CD8-positive, alpha-beta memory T cell (primary cell): ENCODE data around the gene HP. TPM values are rescaled to one million over a fixed set of nuclear protein-coding genes. Genes with fewer than 3 reads are reported as not detected.
"Not testable (repeated sequence)": the region's sequence is repeated elsewhere in the genome, so short reads cannot be mapped to it uniquely, and the experiment has no call there.

Source experiments
- CTCF ChIA-PET: fragments of 350-600 bp; sonication (Branson Sonifier 250); formaldehyde crosslinking; loops from one replicate; lab custom pipeline; 2021; ENCODE audit warnings: antibody characterized with exemption; lab: Charles Lee
- POLR2A ChIA-PET: fragments of 350-600 bp; sonication (Branson Sonifier 250); formaldehyde crosslinking; loops from one replicate; lab custom pipeline; 2021; ENCODE audit warnings: antibody characterized with exemption; lab: Charles Lee
- DNase-seq, 5 donors: peaks; one replicate each; pipeline versions ENCODE4 v3.0.0 to v3.0.0-alpha.2; 2020 to 2022; ENCODE audit warnings: mixed read lengths in 1 of 5
- H3K27ac ChIP-seq: one replicate; pipeline ENCODE4 v1.7.0; 2013; ENCODE audit warnings: low read depth, mild to moderate bottlenecking, low read length, moderate library complexity
- H3K27me3 ChIP-seq: 2 replicates; pipeline ENCODE4 v1.7.0; 2013; ENCODE audit warnings: low read length, mild to moderate bottlenecking; ENCODE audit not compliant: insufficient read depth, poor library complexity, severe bottlenecking
- H3K36me3 ChIP-seq: 2 replicates; pipeline ENCODE4 v1.7.0; 2013; ENCODE audit warnings: mild to moderate bottlenecking, low read length, moderate library complexity; ENCODE audit not compliant: insufficient read depth
- H3K4me1 ChIP-seq: 2 replicates; pipeline ENCODE4 v1.7.0; 2013; ENCODE audit warnings: mild to moderate bottlenecking, low read length, moderate library complexity; ENCODE audit not compliant: insufficient read depth
- H3K4me3 ChIP-seq: 2 replicates; pipeline ENCODE4 v1.7.0; 2013; ENCODE audit warnings: mild to moderate bottlenecking, low read length
- H3K9me3 ChIP-seq: 2 replicates; pipeline ENCODE4 v1.7.0; 2013; ENCODE audit warnings: mild to moderate bottlenecking, low read length
- H3K27ac Mint-ChIP-seq, 8 donors: one replicate each; pipeline ENCODE4 v1.8.0; 2020 to 2021; ENCODE audit warnings: mixed read lengths in 8 of 8, mild to moderate bottlenecking in 6 of 8, inconsistent platforms in 3 of 8, moderate library complexity in 3 of 8
- H3K27me3 Mint-ChIP-seq, 2 donors: one replicate each; pipeline ENCODE4 v1.8.0; 2020 to 2021; ENCODE audit warnings: mixed read lengths in 2 of 2, mild to moderate bottlenecking in 1 of 2, moderate library complexity in 1 of 2
- H3K36me3 Mint-ChIP-seq, 3 donors: one replicate each; pipeline ENCODE4 v1.8.0; 2020 to 2021; ENCODE audit warnings: mixed read lengths in 3 of 3, inconsistent platforms in 1 of 3, mild to moderate bottlenecking in 1 of 3
- H3K4me1 Mint-ChIP-seq, 3 donors: one replicate each; pipeline ENCODE4 v1.8.0; 2020 to 2021; ENCODE audit warnings: mixed read lengths in 3 of 3, inconsistent platforms in 1 of 3, mild to moderate bottlenecking in 1 of 3
- H3K4me3 Mint-ChIP-seq, 7 donors: one replicate each; pipeline ENCODE4 v1.8.0; 2020 to 2021; ENCODE audit warnings: mixed read lengths in 7 of 7, mild to moderate bottlenecking in 6 of 7, moderate library complexity in 4 of 7, inconsistent platforms in 2 of 7
- H3K9me3 Mint-ChIP-seq, 5 donors: one replicate each; pipeline ENCODE4 v1.8.0; 2020 to 2022; ENCODE audit warnings: mixed read lengths in 5 of 5, mild to moderate bottlenecking in 3 of 5, moderate library complexity in 2 of 5, inconsistent platforms in 1 of 5
- polyA plus RNA-seq: library from polyadenylated mRNA; unstranded; fragments of 300-500 nt; fragmentation: Illumina TruSeq; gene quantifications from one replicate; pipeline ENCODE4 v1.2.3, GENCODE V29; 2021
- total RNA-seq, 2 experiments: library from RNA; stranded (reverse); gene quantifications; one replicate each; pipeline ENCODE4 v1.2.3, GENCODE V29; 2021

HP gene
- total RNA-seq (not detected), polyA plus RNA-seq (not detected)

DNA sequence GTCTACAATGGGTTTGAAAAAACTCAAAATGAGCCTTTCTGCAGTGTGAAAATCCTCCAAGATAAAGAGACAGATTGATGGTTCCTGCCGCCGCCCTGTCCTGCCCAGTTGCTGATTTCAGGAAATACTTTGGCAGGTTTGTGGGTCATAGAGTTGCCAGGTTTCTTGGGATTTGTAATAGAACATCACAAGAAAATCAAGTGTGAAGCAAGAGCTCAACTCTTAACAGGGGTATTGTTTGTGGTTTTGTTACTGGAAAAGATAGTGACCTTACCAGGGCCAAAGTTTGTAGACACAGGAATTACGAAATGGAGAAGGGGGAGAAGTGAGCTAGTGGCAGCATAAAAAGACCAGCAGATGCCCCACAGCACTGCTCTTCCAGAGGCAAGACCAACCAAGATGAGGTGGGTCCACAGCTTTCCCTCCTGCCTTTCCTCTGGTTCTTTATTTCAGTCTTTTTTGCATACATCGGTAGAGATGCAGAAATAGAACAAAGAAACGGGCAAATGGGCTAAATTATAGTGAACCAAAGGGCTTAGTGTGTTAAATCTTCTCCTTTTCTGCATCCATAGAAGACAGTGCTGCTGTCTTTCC is at the start of gene HP:
HP (plus strand) TSS at position 252 of the 594 bp plus-strand sequence; CDS start at position 400, 148 bp downstream.
- H3K36me3 Mint-ChIP-seq, H3K27me3 ChIP-seq, POLR2A ChIA-PET, CTCF ChIA-PET, H3K4me3 ChIP-seq, H3K4me1 ChIP-seq, H3K9me3 ChIP-seq, H3K27ac ChIP-seq, H3K27me3 Mint-ChIP-seq, H3K4me3 Mint-ChIP-seq, DNase-seq, H3K4me1 Mint-ChIP-seq, H3K36me3 ChIP-seq: not testable (repeated sequence)
- H3K9me3 Mint-ChIP-seq: peaks cover under 1 to 16% (median 9%) of the 10 kb centered on the region in 5 donors
- peak within 1 kb of the TSS in 1 of 8 donors; percentile 14 for H3K27ac Mint-ChIP-seq

DNA sequence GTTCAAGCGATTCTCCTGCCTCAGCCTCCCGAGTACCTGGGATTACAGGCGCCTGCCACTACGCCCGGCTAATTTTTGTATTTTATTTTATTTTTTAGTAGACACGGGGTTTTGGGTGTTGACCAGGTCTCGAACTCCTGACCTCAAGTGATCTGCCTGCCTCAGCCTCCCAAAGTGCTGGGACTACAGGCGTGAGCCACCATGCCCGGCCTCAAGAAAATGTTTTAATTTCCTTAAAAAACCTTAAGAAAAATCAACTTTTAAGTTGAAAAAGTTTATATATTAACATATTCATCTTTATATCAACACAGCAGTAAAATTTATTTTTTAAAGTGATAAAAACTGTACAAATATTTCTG is 46.3 kb upstream of the HP start:
- H3K27ac ChIP-seq, H3K4me3 ChIP-seq, H3K9me3 Mint-ChIP-seq, DNase-seq, H3K9me3 ChIP-seq, H3K27me3 Mint-ChIP-seq, H3K36me3 Mint-ChIP-seq, H3K36me3 ChIP-seq, CTCF ChIA-PET, H3K4me1 ChIP-seq, H3K27me3 ChIP-seq, POLR2A ChIA-PET: not testable (repeated sequence)
- H3K4me3 Mint-ChIP-seq: peak overlapping the region; percentile 88 to 99 (median 93)
- H3K4me1 Mint-ChIP-seq: peaks cover 19 to 27% (median 24%) of the 10 kb centered on the region in 3 donors
- H3K27ac Mint-ChIP-seq: peak overlapping the region in 5 of 8 donors; percentile 32 to 94 (median 63)

- Mint-ChIP-seq H3K4me1 (peaks cover 24 to 33% (median 29%) of the 10 kb centered on the region in 3 donors), H3K4me3 (peak within 1 kb of the TSS; percentile 88 to 99 (median 94)), H3K9me3 (no peaks in the 10 kb centered on the region), H3K27me3 (peaks cover 0 to 1% of the 10 kb centered on the region in 2 donors), H3K36me3 (peaks cover 0 to 14% (median 0%) of the 10 kb centered on the region in 3 donors), H3K27ac (peak within 1 kb of the TSS; percentile 32 to 96 (median 87))
- Histone ChIP-seq H3K27me3 (no peaks in the 10 kb centered on the region), H3K4me1 (no peaks in the 10 kb centered on the region), H3K36me3 (no peaks in the 10 kb centered on the region), H3K27ac (peak within 1 kb of the TSS; percentile 70), H3K4me3 (peak within 1 kb of the TSS; percentile 99), H3K9me3 (no peaks in the 10 kb centered on the region)
- POLR2A ChIA-PET: no interaction called here
- CTCF ChIA-PET: interaction anchor here (1.0 kb wide), 1 partner anchor 47 kb away, joined by 3 read pairs; no protein-coding TSS in a partner anchor
- DNase-seq: peak; percentile 96 to 98 (median 97)
Observed at GRCh38 chr16:72008424-72009216, 45.7 kb upstream of the HP start, which contains the start of gene DHODH. TSS of gene DHODH (plus strand) at chr16:72008744. CDS start at chr16:72008765, 21 bp downstream.

GRCh38 chr16:72009779-72010178 is 44.5 kb upstream of the HP start:
- peaks cover 31 to 38% (median 35%) of the 10 kb centered on the region in 3 donors for H3K4me1 Mint-ChIP-seq

DNA sequence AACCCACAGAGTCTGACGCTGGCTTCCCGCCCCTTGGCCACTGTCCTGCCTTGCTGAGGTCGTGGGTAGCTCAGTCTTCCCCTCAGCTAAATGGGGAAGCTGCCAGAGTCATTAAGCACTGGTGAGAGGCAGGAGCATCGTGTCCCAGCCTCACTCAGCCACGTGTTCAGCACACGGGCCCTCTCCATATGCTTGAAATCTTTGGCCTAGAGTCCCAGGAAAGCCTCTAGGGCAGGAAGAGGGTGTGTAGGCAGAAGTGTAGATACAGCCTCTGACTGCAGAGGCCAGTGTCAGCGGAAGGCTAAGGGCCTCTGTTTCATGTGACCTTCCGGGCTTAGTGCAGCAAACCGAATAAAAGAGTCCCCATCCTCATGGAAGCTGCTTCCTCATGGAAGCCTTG is 41.7 kb upstream of the HP start:
- no peaks in the 10 kb centered on the region for H3K27me3 Mint-ChIP-seq
- H3K27ac ChIP-seq: peak overlapping the region; percentile 57
- H3K4me1 Mint-ChIP-seq: peaks cover 31 to 38% (median 35%) of the 10 kb centered on the region in 3 donors
- peak overlapping the region in 6 of 8 donors; percentile 27 to 94 (median 86) for H3K27ac Mint-ChIP-seq
- peaks cover 0 to 49% (median 8%) of the 10 kb centered on the region in 3 donors for H3K36me3 Mint-ChIP-seq
- no peak for DNase-seq
- H3K36me3 ChIP-seq: peaks cover 4% of the 10 kb centered on the region
- H3K4me3 Mint-ChIP-seq: no peak overlapping the region
- H3K4me1 ChIP-seq: no peaks in the 10 kb centered on the region
- no peak overlapping the region for H3K4me3 ChIP-seq
- H3K27me3 ChIP-seq: no peaks in the 10 kb centered on the region
- POLR2A ChIA-PET: no interaction called here
- CTCF ChIA-PET: interaction anchor here (0.6 to 1.8 kb wide), 2 partner anchors 10 to 121 kb away, joined by 3 to 4 read pairs; no protein-coding TSS in a partner anchor
- H3K9me3 ChIP-seq: no peaks in the 10 kb centered on the region
- no peaks in the 10 kb centered on the region for H3K9me3 Mint-ChIP-seq

More at GRCh38 chr16:72009779-72010178, 44.5 kb upstream of the HP start:
- DNase-seq: no peak
- H3K27ac Mint-ChIP-seq: peak overlapping the region in 4 of 8 donors; percentile 1 to 78 (median 20)
- Histone ChIP-seq H3K9me3 (no peaks in the 10 kb centered on the region), H3K4me1 (no peaks in the 10 kb centered on the region), H3K4me3 (no peak overlapping the region), H3K27ac (no peak overlapping the region), H3K27me3 (no peaks in the 10 kb centered on the region), H3K36me3 (peaks cover 4% of the 10 kb centered on the region)
- H3K9me3 Mint-ChIP-seq: no peaks in the 10 kb centered on the region
- no peaks in the 10 kb centered on the region for H3K27me3 Mint-ChIP-seq
- CTCF ChIA-PET: no interaction called here
- POLR2A ChIA-PET: no interaction called here
- peaks cover 0 to 23% (median 0%) of the 10 kb centered on the region in 3 donors for H3K36me3 Mint-ChIP-seq
- peak overlapping the region; percentile 41 to 95 (median 73) for H3K4me3 Mint-ChIP-seq

DNA sequence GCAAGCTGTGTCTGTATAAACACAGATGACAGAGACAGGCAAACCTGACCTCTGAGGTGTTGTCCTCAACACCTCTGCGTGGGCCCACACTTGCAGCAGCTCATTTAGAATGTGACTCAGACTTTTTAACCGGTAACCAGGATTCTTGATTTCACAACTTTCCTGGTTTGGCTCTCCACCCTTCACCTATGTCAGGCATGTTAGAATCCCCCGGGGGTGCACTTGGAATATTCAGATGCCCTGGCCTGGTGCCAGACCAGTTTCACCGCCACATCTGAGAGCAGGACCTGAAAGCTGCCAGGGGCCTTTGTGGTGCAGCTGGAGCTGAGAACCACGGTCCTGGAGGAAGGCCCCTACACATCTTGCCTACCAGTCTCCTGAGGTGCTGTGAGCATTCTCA is 40.9 kb upstream of the HP start:
- Histone ChIP-seq H3K4me3 (no peak overlapping the region), H3K27me3 (no peaks in the 10 kb centered on the region), H3K9me3 (no peaks in the 10 kb centered on the region), H3K27ac (peak overlapping the region; percentile 57), H3K36me3 (peaks cover 4% of the 10 kb centered on the region), H3K4me1 (no peaks in the 10 kb centered on the region)
- Mint-ChIP-seq H3K27ac (peak overlapping the region; percentile 27 to 94 (median 86)), H3K36me3 (peaks cover 0 to 54% (median 8%) of the 10 kb centered on the region in 3 donors), H3K4me1 (peaks cover 30 to 38% (median 33%) of the 10 kb centered on the region in 3 donors), H3K27me3 (no peaks in the 10 kb centered on the region), H3K4me3 (peak overlapping the region in 4 of 7 donors; percentile 8 to 72 (median 37)), H3K9me3 (no peaks in the 10 kb centered on the region)
- DNase-seq: peak in 1 of 5 donors; percentile 13
- POLR2A ChIA-PET: no interaction called here
- CTCF ChIA-PET: interaction anchor here (1.8 kb wide), 1 partner anchor 9 kb away, joined by 4 read pairs; no protein-coding TSS in a partner anchor

- Mint-ChIP-seq H3K9me3 (no peaks in the 10 kb centered on the region), H3K4me1 (peaks cover 27 to 31% (median 28%) of the 10 kb centered on the region in 3 donors), H3K36me3 (peaks cover 0 to 58% (median 8%) of the 10 kb centered on the region in 3 donors), H3K27ac (peak overlapping the region; percentile 27 to 94 (median 86)), H3K4me3 (peak overlapping the region in 4 of 7 donors; percentile 2 to 50 (median 12)), H3K27me3 (no peaks in the 10 kb centered on the region)
- Histone ChIP-seq H3K4me3 (no peak overlapping the region), H3K4me1 (no peaks in the 10 kb centered on the region), H3K27ac (peak overlapping the region; percentile 57), H3K9me3 (no peaks in the 10 kb centered on the region), H3K27me3 (no peaks in the 10 kb centered on the region), H3K36me3 (peaks cover 4% of the 10 kb centered on the region)
- ChIA-PET POLR2A (no interaction called here), CTCF (interaction anchor here (1.8 kb wide), 1 partner anchor 8 kb away, joined by 4 read pairs; no protein-coding TSS in a partner anchor)
- DNase-seq: no peak
Observed at GRCh38 chr16:72013888-72014581, 40.3 kb upstream of the HP start.
